Measurements from ENCODE around the gene CDSN.
"Not testable (repeated sequence)": the region's sequence is repeated elsewhere in the genome, so short reads cannot be mapped to it uniquely, and the experiment has no call there.

The CDSN gene

GRCh38 chr6:31076611-31077010, 43.6 kb downstream of the CDSN start:
- Histone ChIP-seq H3K27me3 (replicated peaks; ENCODE audit: control insufficient read depth, insufficient read depth, low read length) (no peaks in the 10 kb centered on the region), H3K4me3 (ENCODE audit: low read length) (no peak overlapping the region), H3K4me1 (ENCODE audit: control insufficient read depth, insufficient read depth, low read length) (peaks cover 11% of the 10 kb centered on the region), H3K36me3 (ENCODE audit: control insufficient read depth, insufficient read depth, low read length, severe bottlenecking) (no peaks in the 10 kb centered on the region), H3K9ac (ENCODE audit: low read length) (no peak overlapping the region), H3K9me3 (ENCODE audit: control insufficient read depth, low read length) (no peaks in the 10 kb centered on the region)
- DNase-seq (ENCODE audit: low read depth): no peak

DNA sequence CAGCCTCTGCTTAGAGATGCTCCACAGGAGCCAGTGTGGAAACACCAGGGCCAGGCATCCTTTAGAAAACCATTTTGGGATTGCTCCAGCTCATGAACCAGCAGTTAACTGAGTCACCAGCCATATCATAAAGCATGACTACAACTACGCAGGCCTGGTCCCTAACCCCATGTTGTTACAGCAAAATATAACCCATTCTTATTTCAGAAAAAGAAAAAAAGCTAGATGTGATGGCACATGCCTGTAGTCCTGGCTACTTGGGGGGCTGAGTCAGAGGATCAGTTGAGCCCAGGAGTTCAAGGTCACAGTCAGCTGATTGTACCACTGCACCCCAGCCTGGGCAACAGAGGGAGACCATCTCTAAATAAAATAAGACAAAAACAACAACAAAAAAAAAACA, 44.7 kb downstream of the CDSN start:
- H3K9ac ChIP-seq (ENCODE audit: low read length): no peak overlapping the region
- no peaks in the 10 kb centered on the region for H3K36me3 ChIP-seq (ENCODE audit: control insufficient read depth, insufficient read depth, low read length, severe bottlenecking)
- no peaks in the 10 kb centered on the region for H3K9me3 ChIP-seq (ENCODE audit: control insufficient read depth, low read length)
- H3K27me3 ChIP-seq (replicated peaks; ENCODE audit: control insufficient read depth, insufficient read depth, low read length): no peaks in the 10 kb centered on the region
- peak; percentile 41 for DNase-seq (ENCODE audit: low read depth)
- H3K4me1 ChIP-seq (ENCODE audit: control insufficient read depth, insufficient read depth, low read length): peaks cover 11% of the 10 kb centered on the region
- H3K4me3 ChIP-seq (ENCODE audit: low read length): no peak overlapping the region

GRCh38 chr6:31074401-31074800, 45.8 kb downstream of the CDSN start:
- peak; percentile 77 for DNase-seq (ENCODE audit: low read depth)
- Histone ChIP-seq H3K4me1 (ENCODE audit: control insufficient read depth, insufficient read depth, low read length) (peaks cover 11% of the 10 kb centered on the region), H3K9ac (ENCODE audit: low read length) (no peak overlapping the region), H3K27me3 (replicated peaks; ENCODE audit: control insufficient read depth, insufficient read depth, low read length) (no peaks in the 10 kb centered on the region), H3K4me3 (ENCODE audit: low read length) (no peak overlapping the region), H3K36me3 (ENCODE audit: control insufficient read depth, insufficient read depth, low read length, severe bottlenecking) (no peaks in the 10 kb centered on the region), H3K9me3 (ENCODE audit: control insufficient read depth, low read length) (no peaks in the 10 kb centered on the region)

DNA sequence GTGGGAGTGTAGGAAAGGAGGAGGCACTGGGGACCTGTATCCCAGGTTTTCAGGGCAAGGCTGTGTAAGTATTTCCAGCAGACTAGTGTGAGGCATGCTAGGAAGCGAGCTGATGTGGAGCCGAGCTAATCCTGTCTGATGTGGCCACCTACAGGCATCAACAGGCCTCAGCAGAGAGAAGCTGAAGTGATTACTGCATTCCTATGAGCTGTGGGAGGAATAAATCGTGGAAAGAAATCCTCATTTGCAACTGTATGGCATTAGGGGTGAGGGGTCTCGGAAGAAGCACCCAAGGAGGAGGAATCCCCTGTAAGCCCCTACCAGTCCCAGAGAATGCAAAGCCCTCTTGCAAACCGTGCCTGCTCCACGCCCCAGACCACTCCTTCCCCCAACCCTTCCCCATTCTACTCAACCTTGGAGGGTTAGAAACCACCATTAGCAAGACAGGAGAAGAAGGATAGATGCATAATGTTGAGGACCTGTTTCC, 49.5 kb downstream of the CDSN start:
- H3K27me3 ChIP-seq (replicated peaks; ENCODE audit: control insufficient read depth, insufficient read depth, low read length): no peaks in the 10 kb centered on the region
- H3K36me3 ChIP-seq (ENCODE audit: control insufficient read depth, insufficient read depth, low read length, severe bottlenecking): no peaks in the 10 kb centered on the region
- no peak overlapping the region for H3K4me3 ChIP-seq (ENCODE audit: low read length)
- peak; percentile 84 for DNase-seq (ENCODE audit: low read depth)
- peaks cover 11% of the 10 kb centered on the region for H3K4me1 ChIP-seq (ENCODE audit: control insufficient read depth, insufficient read depth, low read length)
- no peak overlapping the region for H3K9ac ChIP-seq (ENCODE audit: low read length)
- no peaks in the 10 kb centered on the region for H3K9me3 ChIP-seq (ENCODE audit: control insufficient read depth, low read length)

GRCh38 chr6:31068669-31069340, 51.4 kb downstream of the CDSN start:
- peaks cover 11% of the 10 kb centered on the region for H3K4me1 ChIP-seq (ENCODE audit: control insufficient read depth, insufficient read depth, low read length)
- H3K36me3 ChIP-seq (ENCODE audit: control insufficient read depth, insufficient read depth, low read length, severe bottlenecking): no peaks in the 10 kb centered on the region
- no peaks in the 10 kb centered on the region for H3K9me3 ChIP-seq (ENCODE audit: control insufficient read depth, low read length)
- H3K27me3 ChIP-seq (replicated peaks; ENCODE audit: control insufficient read depth, insufficient read depth, low read length): peaks cover 3% of the 10 kb centered on the region
- no peak overlapping the region for H3K4me3 ChIP-seq (ENCODE audit: low read length)
- H3K9ac ChIP-seq (ENCODE audit: low read length): no peak overlapping the region
- peak; percentile 92 for DNase-seq (ENCODE audit: low read depth)

- H3K4me3 ChIP-seq (ENCODE audit: low read length); H3K9me3 ChIP-seq (ENCODE audit: control insufficient read depth, low read length); DNase-seq (ENCODE audit: low read depth); H3K36me3 ChIP-seq (ENCODE audit: control insufficient read depth, insufficient read depth, low read length, severe bottlenecking); H3K9ac ChIP-seq (ENCODE audit: low read length): not testable (repeated sequence)
- peaks cover 10% of the 10 kb centered on the region for H3K27me3 ChIP-seq (replicated peaks; ENCODE audit: control insufficient read depth, insufficient read depth, low read length)
- peaks cover 11% of the 10 kb centered on the region for H3K4me1 ChIP-seq (ENCODE audit: control insufficient read depth, insufficient read depth, low read length)
These were observed 52.2 kb downstream of the CDSN start for GRCh38 chr6:31067891-31068668.

GRCh38 chr6:31067028-31067427, 53.2 kb downstream of the CDSN start:
- H3K36me3 ChIP-seq (ENCODE audit: control insufficient read depth, insufficient read depth, low read length, severe bottlenecking); DNase-seq (ENCODE audit: low read depth); H3K9me3 ChIP-seq (ENCODE audit: control insufficient read depth, low read length); H3K4me1 ChIP-seq (ENCODE audit: control insufficient read depth, insufficient read depth, low read length); H3K4me3 ChIP-seq (ENCODE audit: low read length); H3K9ac ChIP-seq (ENCODE audit: low read length): not testable (repeated sequence)
- H3K27me3 ChIP-seq (replicated peaks; ENCODE audit: control insufficient read depth, insufficient read depth, low read length): peaks cover 16% of the 10 kb centered on the region

DNA sequence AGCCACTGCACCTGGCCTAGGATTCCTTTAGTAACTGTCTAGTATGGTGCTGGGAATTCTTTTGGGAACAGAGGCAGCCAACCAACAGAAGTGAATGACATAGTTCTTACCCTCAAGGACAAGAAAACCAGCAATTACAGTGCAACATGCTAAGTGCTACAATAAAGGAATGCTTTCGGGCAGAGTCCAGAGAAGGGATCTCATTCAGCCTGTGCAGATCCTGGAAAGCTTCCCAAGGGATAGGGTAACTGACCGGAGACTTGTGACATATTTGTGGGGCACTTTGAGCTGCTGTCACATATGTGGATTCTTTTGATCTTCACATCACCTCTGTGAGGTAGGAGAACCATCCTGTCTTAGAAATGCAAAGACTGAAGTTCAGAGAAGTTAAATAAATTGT, 54.7 kb downstream of the CDSN start:
- H3K27me3 ChIP-seq (replicated peaks; ENCODE audit: control insufficient read depth, insufficient read depth, low read length): peaks cover 26% of the 10 kb centered on the region
- no peak overlapping the region for H3K9ac ChIP-seq (ENCODE audit: low read length)
- H3K4me3 ChIP-seq (ENCODE audit: low read length): no peak overlapping the region
- no peaks in the 10 kb centered on the region for H3K4me1 ChIP-seq (ENCODE audit: control insufficient read depth, insufficient read depth, low read length)
- no peaks in the 10 kb centered on the region for H3K36me3 ChIP-seq (ENCODE audit: control insufficient read depth, insufficient read depth, low read length, severe bottlenecking)
- no peaks in the 10 kb centered on the region for H3K9me3 ChIP-seq (ENCODE audit: control insufficient read depth, low read length)
- peak; percentile 34 for DNase-seq (ENCODE audit: low read depth)
